H1 (cell line): ENCODE results near the gene MRRF. TPM values are rescaled to one million over a fixed set of nuclear protein-coding genes. Genes with fewer than 3 reads are reported as not detected.

Experiments used
- CTCF ChIA-PET: fragments of 300-600 bp; sonication (Branson Sonifier 250); formaldehyde crosslinking; loops from one replicate; lab custom pipeline; 2021; ENCODE audit not compliant: partially characterized antibody; lab: Charles Lee
- POLR2A ChIA-PET: fragments of 300-600 bp; sonication (Branson Sonifier 250); formaldehyde crosslinking; loops from one replicate; lab custom pipeline; 2021; ENCODE audit warnings: inconsistent platforms; ENCODE audit not compliant: partially characterized antibody; lab: Charles Lee
- DNase-seq, 2 experiments: peaks; one replicate each; pipeline versions ENCODE4 v3.0.0 to v3.0.0-alpha.2; 2010 to 2022; ENCODE audit warnings: low spot score in 2 of 2, low read depth in 1 of 2, mixed read lengths in 1 of 2
- FAIRE-seq: peaks from 2 replicates; lab custom pipeline; 2011; peaks lifted over from hg19 to GRCh38; lab: Jason Lieb, UNC
- H2AFZ ChIP-seq: 2 replicates; pipeline ENCODE4 v1.8.1; 2012; ENCODE audit warnings: low read length, inconsistent platforms
- H2AK5ac ChIP-seq: 2 replicates; pipeline ENCODE4 v1.6.1; 2013; ENCODE audit warnings: low read depth, low read length
- H2BK120ac ChIP-seq: replicated peaks from 2 replicates; pipeline ENCODE3; 2013; ENCODE audit warnings: low read depth, low read length, inconsistent platforms
- H2BK12ac ChIP-seq: 2 replicates; pipeline ENCODE4 v1.6.1; 2013; ENCODE audit warnings: low read depth, low read length
- H2BK15ac ChIP-seq: 2 replicates; pipeline ENCODE4 v1.6.1; 2013; ENCODE audit warnings: low read length
- H2BK20ac ChIP-seq: 2 replicates; pipeline ENCODE4 v1.6.1; 2013; ENCODE audit warnings: low read length
- H2BK5ac ChIP-seq: 2 replicates; pipeline ENCODE4 v1.6.1; 2013; ENCODE audit warnings: low read depth, low read length
- H3K14ac ChIP-seq: 2 replicates; pipeline ENCODE4 v1.6.1; 2013; ENCODE audit warnings: inconsistent platforms; ENCODE audit not compliant: insufficient read length
- H3K18ac ChIP-seq: 2 replicates; pipeline ENCODE4 v1.6.1; 2013; ENCODE audit warnings: low read length; ENCODE audit errors: extremely low read depth
- H3K23ac ChIP-seq: 2 replicates; pipeline ENCODE4 v1.6.1; 2013; ENCODE audit warnings: inconsistent platforms; ENCODE audit not compliant: insufficient read length
- H3K23me2 ChIP-seq: 2 replicates; pipeline ENCODE4 v1.6.1; 2013; ENCODE audit warnings: low read depth, low read length
- H3K27ac ChIP-seq: 2 replicates; pipeline ENCODE4 v1.6.1; 2011; ENCODE audit warnings: low read depth, low read length, inconsistent platforms
- H3K27me3 ChIP-seq, 4 experiments: replicated peaks in 1 of 4; 1 replicate in 1 of 4; 2 replicates in 3 of 4; pipeline versions ENCODE4 v1.6.1 to v1.8.1; 2011 to 2013; ENCODE audit warnings: low read length in 3 of 4, mild to moderate bottlenecking in 3 of 4, inconsistent platforms in 2 of 4, mixed read lengths in 2 of 4, moderate library complexity in 1 of 4; ENCODE audit not compliant: control insufficient read depth in 3 of 4, insufficient read depth in 3 of 4; ENCODE audit errors: extremely low read depth in 1 of 4
- H3K36me3 ChIP-seq, 4 experiments: 2 replicates each; pipeline versions ENCODE4 v1.6.1 to v1.8.1; 2011 to 2013; ENCODE audit warnings: mild to moderate bottlenecking in 4 of 4, low read length in 3 of 4, moderate library complexity in 2 of 4, control low read depth in 1 of 4, inconsistent platforms in 1 of 4; ENCODE audit not compliant: insufficient read depth in 4 of 4, control insufficient read depth in 2 of 4
- H3K4ac ChIP-seq: replicated peaks from 2 replicates; pipeline ENCODE3; 2013; ENCODE audit warnings: low read length, low read depth, mixed read lengths, inconsistent platforms; ENCODE audit not compliant: insufficient read length
- H3K4me1 ChIP-seq, 4 experiments: replicated peaks in 1 of 4; 1 replicate in 1 of 4; 2 replicates in 3 of 4; pipeline versions ENCODE4 v1.6.1 to v1.8.1; 2011 to 2013; ENCODE audit warnings: low read length in 3 of 4, inconsistent platforms in 2 of 4, mixed read lengths in 1 of 4; ENCODE audit not compliant: insufficient read depth in 4 of 4, control insufficient read depth in 3 of 4
- H3K4me2 ChIP-seq, 2 experiments: 2 replicates each; pipeline versions ENCODE4 v1.6.1 to v1.8.1; 2011 to 2013; ENCODE audit warnings: low read depth in 2 of 2, low read length in 2 of 2, control low read depth in 1 of 2, inconsistent platforms in 1 of 2, mild to moderate bottlenecking in 1 of 2; ENCODE audit not compliant: insufficient read depth in 1 of 2
- H3K4me3 ChIP-seq, 4 experiments: fragments of 200-600, 300-600 bp in 1 of 4; sonication (generic), shearing (Covaris generic), sonication (Bioruptor Twin) in 1 of 4; 2 replicates each; pipeline versions ENCODE4 v1.5.1 to v1.8.1; 2011 to 2016; ENCODE audit warnings: low read length in 4 of 4, low read depth in 3 of 4, control low read depth in 2 of 4, inconsistent platforms in 2 of 4, mild to moderate bottlenecking in 2 of 4, mixed read lengths in 1 of 4, moderate library complexity in 1 of 4; ENCODE audit not compliant: insufficient read depth in 2 of 4; ENCODE audit errors: extremely low read depth in 1 of 4
- H3K56ac ChIP-seq: replicated peaks from 2 replicates; pipeline ENCODE3; 2013; ENCODE audit warnings: low read depth, mild to moderate bottlenecking, mixed read lengths, low read length, inconsistent platforms; ENCODE audit not compliant: insufficient read length
- H3K79me1 ChIP-seq: 2 replicates; pipeline ENCODE4 v1.6.1; 2013; ENCODE audit warnings: low read depth, low read length, control low read depth
- H3K79me2 ChIP-seq, 2 experiments: 2 replicates each; pipeline versions ENCODE4 v1.6.1 to v1.8.1; 2012 to 2013; ENCODE audit warnings: low read length in 2 of 2, mild to moderate bottlenecking in 2 of 2, inconsistent platforms in 1 of 2; ENCODE audit not compliant: insufficient read depth in 2 of 2, control insufficient read depth in 1 of 2
- H3K9ac ChIP-seq, 4 experiments: replicated peaks in 1 of 4; 1 replicate in 1 of 4; 2 replicates in 3 of 4; pipeline versions ENCODE4 v1.6.1 to v1.8.1; 2011 to 2013; ENCODE audit warnings: low read depth in 3 of 4, low read length in 3 of 4, control low read depth in 2 of 4, mild to moderate bottlenecking in 2 of 4, moderate library complexity in 2 of 4, inconsistent platforms in 1 of 4; ENCODE audit errors: extremely low read depth in 1 of 4
- H3K9me3 ChIP-seq, 2 experiments: 2 replicates each; pipeline versions ENCODE4 v1.6.1 to v1.8.1; 2012 to 2013; ENCODE audit warnings: mild to moderate bottlenecking in 2 of 2, moderate library complexity in 2 of 2, control low read depth in 1 of 2, inconsistent platforms in 1 of 2, low read depth in 1 of 2, low read length in 1 of 2, mixed read lengths in 1 of 2; ENCODE audit not compliant: insufficient read depth in 2 of 2
- H4K20me1 ChIP-seq, 2 experiments: replicated peaks in 1 of 2; 2 replicates each; pipeline versions ENCODE3 to v1.8.1; 2011 to 2013; ENCODE audit warnings: inconsistent platforms in 2 of 2, low read length in 2 of 2, mild to moderate bottlenecking in 1 of 2; ENCODE audit not compliant: insufficient read depth in 2 of 2, control insufficient read depth in 1 of 2
- H4K5ac ChIP-seq: 2 replicates; pipeline ENCODE4 v1.6.1; 2013; ENCODE audit warnings: low read length, low read depth, mixed read lengths, inconsistent platforms; ENCODE audit not compliant: insufficient read length
- H4K8ac ChIP-seq: 2 replicates; pipeline ENCODE4 v1.8.0; 2013; ENCODE audit warnings: mild to moderate bottlenecking, moderate library complexity, low read length, inconsistent platforms; ENCODE audit not compliant: insufficient read depth; ENCODE audit errors: extremely low read depth
- H4K91ac ChIP-seq: replicated peaks from 2 replicates; pipeline ENCODE3; 2013; ENCODE audit warnings: low read length, mixed read lengths, inconsistent platforms; ENCODE audit not compliant: insufficient read length
- CHD1 ChIP-seq: IDR thresholded peaks from 2 replicates; pipeline ENCODE4 v1.6.1; 2012; ENCODE audit warnings: low read depth, low read length, improper control_type of control experiment
- CTBP2 ChIP-seq: IDR thresholded peaks from 2 replicates; pipeline ENCODE4 v1.7.0; 2011; ENCODE audit warnings: borderline replicate concordance, mild to moderate bottlenecking, moderate library complexity, mixed read lengths, low read length; ENCODE audit not compliant: insufficient read depth, insufficient read length
- MAFK ChIP-seq: IDR thresholded peaks from 2 replicates; pipeline ENCODE4 v1.6.1; 2012; ENCODE audit warnings: low read depth, mild to moderate bottlenecking, improper control_type of control experiment, low read length
- MAX ChIP-seq: IDR thresholded peaks from 2 replicates; pipeline ENCODE4 v1.6.1; 2012; ENCODE audit warnings: inconsistent platforms
- NRF1 ChIP-seq: IDR thresholded peaks from 2 replicates; pipeline ENCODE4 v1.6.1; 2011; ENCODE audit warnings: mild to moderate bottlenecking, low read depth, low read length, improper control_type of control experiment
- POU5F1 ChIP-seq: IDR thresholded peaks from 2 replicates; pipeline ENCODE4 v1.6.1; 2011; ENCODE audit warnings: low read depth, mild to moderate bottlenecking, low read length, moderate library complexity
- RNF2 ChIP-seq: fragments of 200-900, 300-1000 bp; sonication (generic); IDR thresholded peaks from 2 replicates; pipeline ENCODE4 v1.7.1; 2016; ENCODE audit warnings: borderline replicate concordance, low read depth, mild to moderate bottlenecking, antibody characterized with exemption, low read length; ENCODE audit not compliant: poor library complexity, severe bottlenecking; ENCODE audit errors: missing control alignments
- SUZ12 ChIP-seq: fragments of 200-600 bp; sonication (generic); IDR thresholded peaks from 2 replicates; pipeline ENCODE4 v1.6.1; 2012; ENCODE audit warnings: mild to moderate bottlenecking, inconsistent platforms, low read length, moderate library complexity, mixed read lengths
- TAF1 ChIP-seq: IDR thresholded peaks from 2 replicates; pipeline ENCODE4 v1.6.1; 2011; ENCODE audit warnings: mild to moderate bottlenecking, low read depth, low read length
- WGBS, 2 experiments: shearing (Covaris generic) in 1 of 2; methylation state at CpG; one replicate each; pipeline versions ENCODE4 v1.1.6 to v1.1.7; 2013 to 2015; ENCODE audit warnings: low lambda C conversion rate in 2 of 2, mixed read lengths in 2 of 2, inconsistent platforms in 1 of 2, low coverage in 1 of 2, missing lambda C conversion rate in 1 of 2; ENCODE audit not compliant: insufficient replicate concordance in 2 of 2, insufficient coverage in 1 of 2, insufficient read length in 1 of 2; ENCODE audit errors: extremely low coverage in 1 of 2, missing lambda C conversion rate in 1 of 2; 5-methylcytosine and 5-hydroxymethylcytosine counted together
- polyA plus RNA-seq, 7 experiments: library from polyadenylated mRNA; depleted of rRNA in 3 of 7; stranded (reverse) in 5 of 7; unstranded in 2 of 7; fragments of >200 nt in 5 of 7; fragments of 200-250 nt in 2 of 7; gene quantifications; 1 replicate in 5 of 7; 2 replicates in 1 of 7; 4 replicates in 1 of 7; pipeline versions ENCODE4 v1.2.1 to v1.2.3, GENCODE V29; 2011 to 2013; ENCODE audit warnings: missing spikeins in 2 of 7, mixed read lengths in 2 of 7
- total RNA-seq: library from RNA; stranded (reverse); fragmentation: NEBNext Ultra II Directional; extraction: Animal tissue kit (Norgen Biotek cat#: 25700); gene quantifications from 2 replicates; pipeline ENCODE4 v1.2.1, GENCODE V29; 2021
- TF ChIP-seq, protein P1 (sequence below): IDR thresholded peaks from 2 replicates; pipeline ENCODE4 v1.6.1; 2011; ENCODE audit warnings: low read depth, mild to moderate bottlenecking, low read length; ENCODE audit not compliant: insufficient read depth

MRRF gene
- total and polyA plus RNA-seq, 2 of the 8 experiments (the other 6 are each of a cell fraction or from before 2014, with no cell fraction given): 29.4 to 47.8 TPM

DNA sequence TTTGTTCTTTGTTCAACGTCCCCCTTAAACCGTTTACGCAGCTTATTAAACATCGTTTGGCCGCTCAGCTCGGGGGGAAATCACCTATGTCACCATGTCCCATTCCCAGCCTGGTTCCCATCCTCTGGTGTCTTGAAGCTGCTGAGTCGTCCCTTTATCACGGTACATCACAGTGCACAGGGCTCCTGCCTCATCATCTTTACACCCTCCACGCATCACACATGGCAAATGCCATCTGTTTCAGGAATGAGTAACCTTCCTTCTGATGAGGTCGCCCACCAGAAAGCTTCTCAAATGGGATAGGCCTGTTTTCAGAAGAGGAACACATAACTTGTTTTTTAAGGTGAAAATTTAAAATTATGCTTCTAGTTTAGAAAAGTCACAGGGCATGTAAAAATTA is 28.0 kb upstream of the MRRF start:
- no peak overlapping the region for H2AK5ac ChIP-seq
- CTCF ChIA-PET: interaction anchor here (2.7 kb wide), 1 partner anchor 111 kb away, joined by 6 read pairs; no protein-coding TSS in a partner anchor
- no peaks in the 10 kb centered on the region for H3K9me3 ChIP-seq
- no peak overlapping the region for H3K4me2 ChIP-seq
- no peak overlapping the region for H3K4ac ChIP-seq
- no peak overlapping the region for H3K23ac ChIP-seq
- no peak overlapping the region for H3K9ac ChIP-seq
- H2AFZ ChIP-seq: no peak overlapping the region
- FAIRE-seq: no peak
- H2BK120ac ChIP-seq: no peak overlapping the region
- H4K20me1 ChIP-seq: no peaks in the 10 kb centered on the region
- H4K8ac ChIP-seq: peak overlapping the region; percentile 39; the same call in 1 of the 2 replicates
- H2BK15ac ChIP-seq: no peak overlapping the region
- no peak overlapping the region for H3K4me3 ChIP-seq
- no peak overlapping the region for H3K18ac ChIP-seq
- H3K56ac ChIP-seq: no peak overlapping the region
- H3K14ac ChIP-seq: no peak overlapping the region
- H3K4me1 ChIP-seq: no peaks in the 10 kb centered on the region
- no peak overlapping the region for H4K5ac ChIP-seq
- H3K79me2 ChIP-seq: no peaks in the 10 kb centered on the region
- H3K27ac ChIP-seq: no peak overlapping the region
- H3K27me3 ChIP-seq: peaks cover 0 to 7% (median 0%) of the 10 kb centered on the region in 4 experiments; a peak in 2 of 7 replicates
- H3K36me3 ChIP-seq: peaks cover 2 to 13% (median 8%) of the 10 kb centered on the region in 4 experiments; a peak in 5 of 8 replicates
- H3K79me1 ChIP-seq: no peaks in the 10 kb centered on the region
- WGBS, 2 experiments: 86% methylated on average over 10 of the region's 10 CpGs; no CpG with 5 or more reads in 1 of the 2 experiments
- H2BK12ac ChIP-seq: no peak overlapping the region
- H2BK20ac ChIP-seq: no peak overlapping the region
- H3K23me2 ChIP-seq: no peaks in the 10 kb centered on the region
- H2BK5ac ChIP-seq: no peak overlapping the region
- POLR2A ChIA-PET: interaction anchor here (0.7 kb wide), 1 partner anchor 1604 kb away, joined by 3 read pairs; no protein-coding TSS in a partner anchor
- no peak overlapping the region for H4K91ac ChIP-seq
- no peak for DNase-seq
- TF ChIP-seq, protein P1, sequence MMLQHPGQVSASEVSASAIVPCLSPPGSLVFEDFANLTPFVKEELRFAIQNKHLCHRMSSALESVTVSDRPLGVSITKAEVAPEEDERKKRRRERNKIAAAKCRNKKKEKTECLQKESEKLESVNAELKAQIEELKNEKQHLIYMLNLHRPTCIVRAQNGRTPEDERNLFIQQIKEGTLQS: no peak
- TF ChIP-seq NRF1 (no peak), MAX (no peak), CHD1 (no peak), MAFK (no peak), CTBP2 (no peak), POU5F1 (no peak), RNF2 (no peak), TAF1 (no peak), SUZ12 (no peak)
